NCI-H2196 treated with DMSO at 0.1 percent for 48 hours (cell line): ENCODE results near the gene CARNS1.

Source experiments
- DNase-seq: peaks from one replicate; lab custom pipeline; 2025; ENCODE audit not compliant: unreplicated experiment; lab: John Stamatoyannopoulos, UW

Gene CARNS1

DNA sequence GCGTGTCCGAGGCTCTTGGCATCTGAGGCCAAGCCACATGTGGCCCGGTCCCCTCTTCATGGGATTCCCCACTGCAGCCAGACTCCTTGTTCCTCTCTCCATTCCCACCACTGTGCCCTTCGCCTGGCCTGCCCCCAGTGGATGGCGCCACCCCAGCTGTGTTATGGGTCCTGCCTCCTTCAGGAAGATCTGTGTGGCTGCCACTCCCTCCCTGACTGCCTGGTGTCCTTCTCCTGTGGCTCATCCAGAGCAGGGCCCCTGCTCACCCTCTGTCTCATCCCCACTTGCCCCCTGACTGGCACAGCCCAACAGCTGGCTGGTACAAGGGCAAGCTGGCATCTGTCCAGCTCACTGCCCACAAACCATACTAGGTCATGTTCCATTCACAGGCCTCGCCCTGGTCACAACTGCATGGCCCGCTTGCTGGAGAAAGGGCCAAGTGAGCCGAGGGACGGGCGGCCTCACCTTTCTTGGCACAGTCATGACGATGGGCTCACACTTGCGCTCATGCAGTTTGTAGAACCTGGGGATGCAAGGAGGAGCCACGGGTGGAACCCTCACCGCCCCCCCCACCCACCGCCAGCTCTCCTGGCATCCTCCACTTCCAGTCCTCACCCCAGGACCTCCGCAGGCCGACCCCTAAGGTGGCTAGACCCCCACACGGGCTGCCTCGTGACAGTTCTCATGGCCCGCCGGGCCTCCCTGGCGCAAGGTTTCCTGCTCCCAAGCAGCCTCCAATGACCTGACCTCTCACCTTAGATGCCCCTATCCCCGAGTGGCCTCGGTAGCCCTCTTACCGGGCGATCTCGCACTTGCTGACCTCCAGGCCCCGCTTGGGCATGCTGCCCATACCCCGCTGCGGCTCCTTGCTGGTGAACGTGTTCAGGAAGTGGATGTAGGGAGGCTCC lies 24.1 kb downstream of the CARNS1 start:
- peak; percentile 45 for DNase-seq

DNA sequence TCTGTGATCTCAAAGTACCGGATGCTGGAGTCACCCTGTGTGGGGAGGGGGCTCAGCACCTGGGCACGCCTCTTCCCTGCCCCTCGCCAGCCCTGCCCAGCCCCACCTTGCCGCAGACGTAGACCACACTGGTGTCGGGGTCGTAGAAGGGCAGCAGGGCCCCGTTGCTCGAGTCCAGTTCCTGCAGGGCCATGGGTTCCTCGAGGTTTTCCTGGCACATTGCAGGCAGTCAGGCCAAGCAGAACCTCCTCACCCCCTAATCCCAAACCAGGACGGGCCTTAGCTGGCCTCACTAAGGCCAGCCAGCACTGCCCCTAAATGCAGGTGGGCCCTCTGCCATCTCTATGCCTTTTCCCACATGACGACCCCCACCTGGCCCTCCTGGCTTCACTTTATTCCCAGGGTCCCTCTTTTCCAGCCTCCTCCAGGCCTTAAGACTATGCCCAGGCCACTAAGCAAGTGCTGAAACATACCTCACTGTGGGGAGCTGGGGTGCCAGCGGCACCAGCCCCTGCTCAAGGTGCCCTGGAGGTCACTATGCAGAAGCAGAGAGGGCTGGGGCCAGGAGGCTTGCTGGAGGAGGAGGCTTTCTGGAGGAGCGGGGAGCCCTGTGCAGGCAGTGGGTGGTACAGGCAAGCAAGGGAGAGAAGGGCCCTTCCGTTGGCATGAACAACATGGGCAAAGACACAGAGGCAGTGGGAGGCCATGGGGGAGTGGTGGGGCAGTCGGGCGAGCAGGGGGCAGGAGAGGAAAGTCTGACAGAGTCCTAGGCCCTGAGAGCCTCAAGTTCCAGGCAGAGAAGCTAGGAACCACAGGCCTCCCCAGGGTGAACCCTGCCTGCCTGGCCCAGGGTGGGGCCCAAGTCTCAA lies 25.0 kb downstream of the CARNS1 start:
- no peak for DNase-seq

DNA sequence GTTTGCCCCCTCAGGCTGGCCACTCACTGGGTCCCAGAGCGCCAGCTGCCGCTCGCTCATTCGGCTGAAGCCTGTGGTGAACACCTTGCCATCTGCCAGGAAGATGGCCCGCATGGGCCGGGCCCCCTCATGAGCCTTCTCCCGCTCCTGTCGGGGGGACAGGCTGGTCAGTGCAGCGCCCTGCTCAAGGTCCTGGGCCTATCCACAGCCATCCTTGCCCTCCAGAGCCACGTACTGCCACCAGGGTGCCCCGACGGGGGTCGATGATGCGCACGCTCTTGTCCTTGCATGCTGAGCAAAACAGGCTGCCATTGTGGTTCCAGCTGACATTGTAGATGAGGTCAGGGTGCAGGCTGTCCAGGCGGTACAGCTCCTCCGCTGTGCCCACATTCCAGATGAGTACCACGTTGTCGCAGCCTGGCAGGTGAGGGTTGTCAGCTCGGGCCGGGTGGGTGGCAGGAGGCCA lies 25.7 kb downstream of the CARNS1 start:
- DNase-seq: no peak

DNA sequence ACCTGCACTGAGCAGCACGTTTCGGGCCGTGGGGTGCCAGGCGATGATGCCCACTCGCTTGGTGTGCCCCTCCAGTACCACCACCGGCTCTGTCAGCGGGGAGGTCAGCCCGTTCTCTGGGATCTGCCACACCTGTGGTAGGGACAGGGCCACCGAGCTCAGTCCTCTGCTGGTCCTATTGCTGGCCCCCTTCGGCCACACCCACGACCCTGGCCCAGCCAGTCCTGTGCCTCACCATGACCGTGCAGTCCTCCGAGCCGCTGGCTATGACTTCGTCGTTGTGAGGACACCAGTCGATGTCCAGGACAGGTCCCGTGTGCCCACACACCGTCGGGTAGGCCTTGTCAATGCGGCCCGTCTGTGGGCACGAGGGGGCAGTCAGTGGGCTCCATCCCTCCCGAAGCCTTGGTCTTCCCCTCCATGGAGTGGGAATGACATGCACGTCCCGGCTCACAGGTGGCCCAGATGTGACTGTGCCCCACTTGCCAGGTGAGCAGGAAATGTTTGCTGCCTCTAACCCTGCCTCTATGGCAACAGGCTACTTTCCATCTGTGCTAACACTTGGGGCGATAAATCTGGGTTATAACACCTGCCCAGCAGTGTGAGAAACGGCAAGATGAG lies 26.4 kb downstream of the CARNS1 start:
- no peak for DNase-seq

DNA sequence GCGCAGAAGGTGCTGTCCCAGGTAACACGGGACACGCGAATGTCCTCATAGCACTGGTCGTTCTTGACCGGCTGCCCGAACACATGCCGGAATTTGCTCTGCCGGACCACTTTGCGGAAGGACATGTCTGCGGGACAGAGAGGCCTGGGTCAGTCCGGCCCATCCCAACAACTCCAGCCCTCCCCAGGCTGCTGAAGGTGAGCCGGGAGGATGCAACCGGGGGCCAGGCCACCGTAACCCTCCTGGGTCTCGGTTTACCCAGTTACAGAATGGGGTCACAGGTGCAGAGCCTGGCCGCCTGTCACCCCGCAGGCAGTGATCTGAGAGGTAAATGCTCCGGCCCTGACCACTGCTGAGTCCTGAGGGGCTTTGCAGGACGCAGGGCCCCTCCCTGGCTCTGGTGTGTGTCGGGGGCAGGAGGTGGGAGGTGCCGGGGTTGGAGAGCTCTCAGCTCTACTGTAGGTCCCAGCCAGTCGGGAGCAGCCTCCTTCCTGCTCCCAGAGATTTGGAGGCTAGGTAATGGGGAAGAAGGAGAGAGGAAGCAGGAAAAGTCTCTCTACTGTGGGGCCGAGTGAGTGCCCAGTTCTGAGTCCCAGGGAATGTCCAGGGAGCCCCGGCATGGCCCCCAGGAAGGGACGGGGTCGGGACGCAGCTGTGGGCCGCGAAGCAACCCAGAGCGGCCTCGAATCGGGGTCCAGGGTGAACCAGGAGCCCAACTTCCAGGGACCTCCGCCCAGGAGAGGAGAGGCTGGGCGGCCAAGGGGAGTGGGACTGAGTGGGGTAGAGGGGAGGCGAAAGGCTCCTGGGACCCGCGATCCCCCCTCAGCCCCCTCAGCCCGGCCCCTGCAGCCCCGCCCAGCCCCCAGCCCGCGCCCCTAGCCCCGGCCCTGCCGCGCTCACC lies 27.3 kb downstream of the CARNS1 start:
- DNase-seq: no peak

DNA sequence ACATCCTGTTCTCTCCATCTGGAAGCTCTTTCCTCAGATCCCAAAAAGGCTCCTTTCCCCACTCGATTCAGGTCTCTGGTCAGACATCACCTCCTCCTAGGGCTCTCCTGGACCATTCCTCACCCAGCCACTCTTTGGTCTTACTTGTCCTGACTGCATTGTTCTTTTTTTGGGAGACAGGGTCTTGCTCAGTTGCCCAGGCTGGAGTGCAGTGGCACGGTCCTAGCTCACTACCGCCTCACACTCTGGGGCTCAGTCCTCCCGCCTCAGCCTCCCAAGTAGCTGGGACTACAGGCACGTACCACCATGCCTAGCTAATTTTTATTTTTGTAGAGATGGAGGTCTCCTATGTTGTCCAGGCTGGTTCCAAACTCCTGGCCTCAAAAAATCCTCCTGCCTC lies 30.0 kb downstream of the CARNS1 start:
- no peak for DNase-seq

DNA sequence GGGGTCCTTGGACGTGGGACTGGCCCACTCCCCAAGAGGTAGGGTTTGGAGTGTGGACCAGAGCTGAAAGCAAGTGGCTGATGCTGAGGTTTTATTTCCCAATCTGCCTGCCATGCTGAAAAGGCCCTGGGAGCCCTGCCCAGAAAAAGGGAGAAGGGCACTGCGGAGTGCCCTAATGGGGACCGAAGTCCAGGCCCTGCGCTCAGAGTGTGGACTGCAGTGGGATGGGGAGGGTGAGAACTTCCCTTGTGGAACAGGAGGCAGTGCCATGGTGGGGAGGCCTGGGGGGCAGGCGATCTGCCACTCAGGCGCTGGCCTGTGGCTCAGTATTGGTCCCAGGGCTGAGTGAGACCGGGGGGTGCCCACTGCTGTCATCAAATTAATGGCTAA lies 32.7 kb downstream of the CARNS1 start:
- DNase-seq: no peak

DNA sequence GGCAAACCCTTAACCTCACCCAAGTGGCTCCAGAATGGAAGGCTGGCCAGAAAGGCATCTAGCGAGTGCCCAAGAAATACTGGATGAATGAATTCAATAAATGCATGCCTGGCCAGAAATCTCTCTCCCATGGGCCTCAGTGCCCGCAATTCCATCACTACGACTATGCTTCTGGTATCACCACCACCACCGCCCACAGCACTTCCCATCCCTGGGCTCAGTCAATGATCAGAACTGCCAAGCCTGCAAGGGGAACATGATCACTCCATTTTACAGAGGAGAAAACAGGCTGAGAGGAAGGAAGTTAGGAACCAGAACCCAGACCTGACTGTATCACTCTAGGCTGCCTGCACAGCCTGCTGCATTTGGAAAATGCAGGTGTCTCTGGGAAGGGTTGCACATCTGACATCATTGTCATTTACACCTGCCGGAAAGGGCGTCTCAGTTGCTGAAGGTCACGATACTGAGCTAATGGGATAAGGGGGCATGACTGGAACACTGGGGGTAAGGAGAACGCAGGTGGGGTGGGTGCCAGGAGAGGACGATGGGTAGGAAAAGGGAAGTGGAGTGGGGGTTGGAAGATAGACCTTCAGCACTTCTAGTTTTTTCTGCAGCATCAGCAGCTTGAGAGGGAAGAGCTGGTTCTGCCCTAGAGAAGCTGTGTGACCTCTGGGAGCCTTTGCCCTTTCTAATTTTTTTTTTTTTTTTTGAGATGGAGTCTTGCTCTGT lies 33.8 kb downstream of the CARNS1 start:
- no peak for DNase-seq

DNA sequence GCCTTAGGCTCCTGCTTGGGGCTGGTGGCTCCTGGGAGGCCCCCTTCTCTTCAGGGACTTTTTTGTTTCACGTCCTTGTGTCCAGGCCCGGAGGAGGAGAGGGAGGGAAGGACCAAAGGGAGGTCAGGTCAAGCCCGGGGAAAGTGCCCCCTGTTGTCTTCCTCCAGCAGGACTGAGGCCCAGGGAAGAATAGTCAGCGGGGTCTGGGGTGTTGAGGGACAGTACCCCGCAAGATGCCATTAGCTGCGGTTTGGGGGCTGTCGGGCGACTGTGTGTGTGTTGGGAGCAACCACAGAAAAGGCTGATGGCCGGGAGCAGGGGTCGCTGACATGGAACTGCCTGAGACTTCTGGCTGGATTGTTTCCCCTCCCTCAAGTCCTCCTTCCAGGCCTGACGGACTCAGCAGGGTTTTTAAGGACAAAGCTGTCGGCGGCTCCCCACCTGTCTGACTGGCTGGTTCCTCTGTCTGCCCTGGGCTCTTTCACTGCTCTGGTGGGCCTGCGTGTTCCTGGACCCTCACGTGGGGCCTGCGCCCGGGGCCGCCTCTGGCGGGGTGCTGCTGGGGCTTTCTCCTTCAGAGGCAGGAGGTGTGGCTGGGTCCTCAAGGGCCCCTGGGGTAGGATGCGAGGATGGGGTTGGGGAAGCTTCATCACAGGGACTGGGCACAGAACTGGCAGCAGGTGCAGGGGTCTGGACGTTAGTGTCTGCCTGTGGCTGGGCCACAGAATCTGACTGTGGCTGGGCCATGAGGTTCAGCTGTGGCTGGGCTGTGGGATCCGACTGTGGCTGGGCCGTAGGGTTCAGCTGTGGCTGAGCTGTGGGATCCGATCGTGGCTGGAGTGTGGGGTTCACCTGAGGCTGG lies 35.5 kb downstream of the CARNS1 start:
- DNase-seq: no peak

DNA sequence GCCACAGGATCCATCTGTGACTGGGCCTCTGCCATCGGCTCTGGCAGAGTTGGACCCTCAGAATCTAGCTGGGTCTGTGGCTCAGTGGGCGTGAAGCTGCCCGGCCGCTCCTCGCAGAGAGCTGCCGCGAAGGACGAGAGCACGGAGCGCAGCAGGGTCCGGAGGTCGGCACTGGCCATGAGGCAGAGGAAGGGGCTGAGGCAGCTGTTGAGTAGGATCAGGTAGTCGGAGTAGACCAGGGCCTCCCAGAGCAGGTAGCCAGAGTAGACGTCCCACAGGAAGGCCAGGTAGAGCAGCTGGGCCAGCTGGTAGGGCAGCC lies 36.1 kb downstream of the CARNS1 start:
- no peak for DNase-seq

DNA sequence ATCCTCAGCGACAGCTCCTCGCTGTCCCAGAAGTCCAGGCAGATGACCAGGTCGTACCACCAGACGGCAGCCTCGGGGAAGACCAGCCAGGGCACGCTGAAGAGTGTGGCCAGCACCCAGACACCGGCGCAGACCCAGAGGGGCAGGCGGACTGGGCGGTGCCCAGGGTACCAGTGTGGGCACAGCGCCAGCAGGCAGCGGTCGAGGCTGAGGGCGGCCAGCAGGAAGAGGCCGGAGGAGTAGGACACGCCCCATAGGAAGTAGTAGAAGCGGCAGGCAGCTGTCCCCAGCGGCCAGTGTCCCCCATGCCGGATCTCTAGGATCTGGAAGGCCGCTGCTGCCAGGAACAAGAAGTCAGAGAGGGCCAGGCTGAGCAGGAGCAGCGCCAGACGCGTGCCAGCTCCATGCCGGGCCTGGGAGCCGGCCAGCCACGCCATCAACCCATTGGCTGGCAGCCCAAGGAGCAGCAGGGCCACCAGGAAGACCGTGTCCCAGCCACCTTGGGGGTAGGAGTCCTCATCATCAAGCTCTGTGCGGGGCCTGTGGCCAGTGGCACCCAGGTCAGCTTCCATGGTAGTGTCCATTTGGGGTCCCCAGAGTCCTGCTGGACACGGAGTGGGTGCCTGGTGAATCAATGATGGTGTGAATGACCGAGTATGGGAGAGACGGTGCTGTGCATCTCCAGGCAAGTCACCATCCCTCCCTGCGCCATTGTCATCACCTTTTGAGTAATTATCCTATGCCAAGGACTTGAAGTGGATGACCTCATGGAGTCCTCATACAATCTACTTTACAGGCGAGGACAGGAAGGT lies 36.9 kb downstream of the CARNS1 start, which contains the start of gene GPR152:
GPR152 (minus strand) TSS at position 589 of the 812 bp plus-strand sequence; CDS start at position 584, 5 bp downstream.
- DNase-seq: peak; percentile 55

DNA sequence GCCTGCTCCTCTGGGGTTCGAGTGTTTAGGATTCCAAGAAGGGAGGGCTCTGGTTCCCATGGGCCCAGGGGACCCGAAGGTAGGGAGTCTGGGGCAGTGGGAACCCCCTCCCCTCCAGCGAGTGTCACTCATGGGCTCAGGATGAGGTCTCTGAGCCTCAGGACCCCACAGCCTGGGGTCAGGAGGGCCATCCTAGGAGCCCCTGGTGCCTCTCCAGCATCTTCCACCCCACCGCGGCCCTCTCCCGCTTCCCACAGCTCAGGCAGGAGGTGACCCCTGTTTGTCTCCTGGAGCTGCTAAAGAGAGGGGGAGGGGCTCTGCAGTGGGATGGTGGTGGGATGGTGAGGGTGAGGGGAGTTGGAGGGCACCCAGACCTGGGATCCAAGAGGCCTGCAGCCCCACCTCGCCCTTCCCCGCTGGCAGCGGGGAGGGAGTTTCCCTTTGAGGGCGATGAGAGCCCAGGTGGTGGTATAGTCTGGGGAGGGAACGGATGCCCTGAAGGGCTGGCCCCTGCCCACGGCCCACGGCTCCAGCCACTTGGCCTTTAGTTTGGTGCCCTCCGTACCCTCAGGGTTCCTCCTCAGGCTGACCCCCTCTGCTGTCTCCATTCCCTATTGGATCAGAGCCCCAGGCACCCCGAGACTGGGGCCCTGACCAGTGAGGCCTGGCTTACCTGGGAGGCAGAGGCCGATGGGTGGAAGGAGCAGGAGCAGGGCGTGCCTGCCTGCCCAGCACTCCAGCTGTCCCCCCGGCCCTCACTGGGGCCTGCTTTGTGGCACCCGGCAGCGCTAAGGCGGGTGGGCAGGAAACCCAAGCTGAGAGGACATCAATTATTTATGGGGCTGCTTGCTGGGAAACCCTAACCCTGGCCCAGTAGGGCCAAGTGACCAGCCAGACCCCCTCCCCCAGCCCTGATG lies 38.6 kb downstream of the CARNS1 start:
- DNase-seq: no peak

DNA sequence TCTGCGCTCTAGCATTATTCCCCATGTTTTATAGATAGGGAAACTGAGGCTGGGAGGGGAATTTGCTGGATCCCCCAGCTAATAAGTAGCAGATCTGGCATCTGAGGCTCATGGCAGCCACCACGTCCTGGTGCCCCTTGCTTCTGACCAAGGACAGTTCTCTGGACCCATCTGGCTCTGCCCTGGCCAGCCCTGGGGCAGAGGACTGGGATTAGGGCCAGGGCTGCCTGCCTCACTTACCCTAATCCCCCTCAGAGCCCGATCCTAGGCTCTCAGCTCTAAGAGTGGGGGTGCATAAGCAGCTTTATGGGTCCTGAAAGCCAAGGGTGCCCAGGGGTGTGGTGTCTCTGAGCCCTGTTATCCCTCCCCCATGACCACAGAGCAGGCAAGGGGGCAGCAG lies 39.6 kb downstream of the CARNS1 start, which contains the start of gene CABP4:
CABP4 (plus strand) TSS at position 301 of the 400 bp plus-strand sequence; CDS start at position 371, 70 bp downstream.
- DNase-seq: no peak

DNA sequence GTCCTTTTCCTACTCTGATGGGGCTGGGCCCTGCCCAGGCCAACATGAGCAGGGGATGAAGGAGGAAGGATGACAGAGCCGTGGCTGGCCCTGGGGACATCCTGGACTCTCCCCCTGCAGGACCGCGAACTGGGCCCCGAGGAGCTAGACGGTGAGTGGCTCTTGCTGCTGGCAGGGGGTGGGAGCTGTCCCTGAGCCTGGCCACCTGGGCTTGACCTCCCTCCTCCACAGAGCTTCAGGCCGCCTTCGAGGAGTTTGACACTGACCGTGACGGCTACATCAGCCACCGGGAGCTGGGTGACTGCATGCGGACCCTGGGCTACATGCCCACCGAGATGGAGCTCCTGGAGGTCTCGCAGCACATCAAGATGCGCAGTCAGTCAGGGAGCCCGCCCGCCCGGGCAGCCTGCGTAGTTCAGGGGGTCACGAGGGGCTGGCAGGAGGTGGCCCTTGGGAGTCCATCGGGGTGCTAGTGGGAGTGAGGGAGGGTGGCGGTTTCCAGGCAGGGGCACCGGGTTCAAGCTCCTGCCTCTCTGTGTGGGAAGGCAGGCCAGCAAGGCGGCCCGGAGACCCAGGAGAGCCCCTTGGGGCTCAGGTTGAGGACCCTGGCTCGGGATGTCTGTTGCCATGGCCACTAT lies 40.7 kb downstream of the CARNS1 start:
- DNase-seq: no peak

DNA sequence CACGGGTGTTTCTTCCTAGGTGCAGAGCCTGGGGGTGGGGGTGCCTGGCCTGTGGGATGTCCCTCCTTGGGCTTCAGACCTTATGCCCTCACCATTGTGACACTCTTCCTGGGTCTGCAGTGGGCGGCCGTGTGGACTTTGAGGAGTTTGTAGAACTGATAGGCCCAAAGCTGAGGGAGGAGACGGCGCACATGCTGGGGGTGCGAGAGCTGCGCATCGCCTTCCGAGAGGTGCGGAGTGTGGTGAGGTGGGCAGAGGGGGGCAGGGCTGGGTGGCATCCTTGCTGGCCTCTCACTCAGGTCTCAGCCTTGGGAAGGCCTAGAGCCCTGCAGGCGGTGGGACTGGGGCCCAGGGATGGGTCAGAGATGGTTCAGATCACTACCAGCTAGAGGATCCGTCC lies 42.0 kb downstream of the CARNS1 start:
- no peak for DNase-seq

DNA sequence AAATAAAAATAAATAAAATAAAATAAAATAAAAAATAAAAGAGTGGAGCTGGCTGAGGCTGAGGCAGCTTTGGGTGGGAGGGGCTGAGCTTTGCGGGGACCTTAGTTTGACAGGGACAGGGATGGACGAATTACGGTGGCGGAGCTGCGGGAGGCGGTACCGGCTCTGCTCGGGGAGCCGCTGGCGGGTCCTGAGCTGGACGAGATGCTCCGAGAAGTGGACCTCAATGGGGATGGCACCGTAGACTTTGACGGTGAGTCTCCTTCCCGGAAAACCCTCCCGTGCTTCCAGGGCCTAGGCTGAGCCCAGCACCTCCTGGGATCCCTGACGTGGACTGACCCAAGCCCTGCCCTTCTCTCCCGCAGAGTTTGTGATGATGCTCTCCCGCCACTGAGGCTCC lies 42.8 kb downstream of the CARNS1 start:
- no peak for DNase-seq
